AG09309 (cell line): Measurements from ENCODE around the gene FGFBP2.

Experiments used
- DNase-seq: peaks from one replicate; pipeline ENCODE4 v3.0.0-alpha.2; 2010; ENCODE audit warnings: low read depth
- H3K4me3 ChIP-seq: 2 replicates; pipeline ENCODE4 v1.5.1; 2011; ENCODE audit warnings: mild to moderate bottlenecking, low read depth, low read length, moderate library complexity; ENCODE audit not compliant: control insufficient read depth
- CTCF ChIP-seq: IDR thresholded peaks from 2 replicates; pipeline ENCODE4 v1.5.1; 2011; ENCODE audit warnings: mild to moderate bottlenecking, low read depth, low read length, inconsistent platforms; ENCODE audit not compliant: insufficient read depth, control insufficient read depth; ENCODE audit errors: missing control alignments

FGFBP2 gene

GRCh38 chr4:15935504-15936402 lies 27.2 kb downstream of the FGFBP2 start:
- no peak for TF ChIP-seq CTCF
- no peak for DNase-seq
- H3K4me3 ChIP-seq, result no peak overlapping the region

GRCh38 chr4:15934259-15934658 lies 28.7 kb downstream of the FGFBP2 start:
- TF ChIP-seq CTCF, result no peak
- no peak overlapping the region for H3K4me3 ChIP-seq
- no peak for DNase-seq

- DNase-seq, result no peak
- TF ChIP-seq CTCF, result no peak
- no peak overlapping the region for H3K4me3 ChIP-seq
Observed at GRCh38 chr4:15931451-15932210, 31.3 kb downstream of the FGFBP2 start.

- DNase-seq, result no peak
- TF ChIP-seq CTCF, result no peak
- H3K4me3 ChIP-seq, result no peak overlapping the region
Observed at GRCh38 chr4:15930314-15930713, 32.7 kb downstream of the FGFBP2 start.

- DNase-seq, result no peak
- H3K4me3 ChIP-seq, result no peak overlapping the region
- TF ChIP-seq CTCF, result no peak
Observed at GRCh38 chr4:15929540-15929939, 33.4 kb downstream of the FGFBP2 start.

- no peak overlapping the region for H3K4me3 ChIP-seq
- TF ChIP-seq CTCF, result no peak
- DNase-seq, result no peak
Observed at GRCh38 chr4:15928883-15929282, 34.1 kb downstream of the FGFBP2 start.
